K562 (cell line): ENCODE data around the gene RREB1. TPM values are rescaled to one million over a fixed set of nuclear protein-coding genes. Genes with fewer than 3 reads are reported as not detected.

Source experiments
- DMBX1 ChIP-seq: fragments of 250-450 bp; sonication (Bioruptor Pico); IDR thresholded peaks from 2 replicates; pipeline ENCODE4 v1.8.0; 2022; ENCODE audit warnings: inconsistent platforms, mild to moderate bottlenecking, moderate library complexity, borderline replicate concordance
- ETV1 ChIP-seq: fragments of 450-650 bp; conservative IDR thresholded peaks from 2 replicates; pipeline ENCODE4 v1.6.1; 2016; ENCODE audit warnings: missing genetic modification characterization, control low read depth, low read depth, missing compliant biosample characterization
- GTF2A2 ChIP-seq: IDR thresholded peaks from 2 replicates; pipeline ENCODE4 v1.6.1; 2016; ENCODE audit warnings: mild to moderate bottlenecking, missing genetic modification characterization, missing compliant biosample characterization
- KLF1 ChIP-seq: fragments of 450-650 bp; IDR thresholded peaks from 2 replicates; pipeline ENCODE4 v1.6.1; 2016; ENCODE audit warnings: missing genetic modification characterization, missing compliant biosample characterization
- MYC ChIP-seq, 2 experiments: fragments of 250-450 bp in 1 of 2; sonication (Bioruptor Pico) in 1 of 2; IDR thresholded peaks; 2 replicates each; pipeline versions ENCODE4 v1.5.1 to v1.6.1; 2012 to 2021; ENCODE audit warnings: low read depth in 2 of 2, borderline replicate concordance in 1 of 2, improper control_type of control experiment in 1 of 2, low read length in 1 of 2, mild to moderate bottlenecking in 1 of 2, moderate library complexity in 1 of 2
- NBN ChIP-seq: fragments of 450-650 bp; IDR thresholded peaks from 2 replicates; pipeline ENCODE4 v1.6.1; 2016; ENCODE audit warnings: low read depth, mild to moderate bottlenecking
- NCOR1 ChIP-seq: fragments of 450-650 bp; IDR thresholded peaks from 2 replicates; pipeline ENCODE4 v1.6.1; 2016; ENCODE audit warnings: mild to moderate bottlenecking, moderate library complexity
- NFRKB ChIP-seq: fragments of 450-650 bp; IDR thresholded peaks from 2 replicates; pipeline ENCODE4 v1.6.1; 2016; ENCODE audit warnings: low read depth
- OTX1 ChIP-seq: fragments of 450-650 bp; formaldehyde crosslinking; IDR thresholded peaks from 2 replicates; pipeline ENCODE4 v1.4.0; 2022; ENCODE audit warnings: mild to moderate bottlenecking
- PHF21A ChIP-seq: fragments of 450-650 bp; IDR thresholded peaks from 2 replicates; pipeline ENCODE4 v1.6.1; 2017; ENCODE audit warnings: low read depth, borderline replicate concordance
- RAD51 ChIP-seq: fragments of 450-650 bp; IDR thresholded peaks from 2 replicates; pipeline ENCODE4 v1.7.1; 2016; ENCODE audit warnings: low read depth, mild to moderate bottlenecking, borderline replicate concordance
- SIX5 ChIP-seq, 2 experiments: IDR thresholded peaks; 2 replicates each; pipeline ENCODE4 v1.6.1; 2011; ENCODE audit warnings: low read length in 2 of 2, borderline replicate concordance in 1 of 2, low read depth in 1 of 2, mild to moderate bottlenecking in 1 of 2, moderate library complexity in 1 of 2; ENCODE audit not compliant: insufficient read depth in 1 of 2
- STAG1 ChIP-seq: sonication (generic); formaldehyde crosslinking; IDR thresholded peaks from 2 replicates; pipeline ENCODE4 v1.5.0; 2020; ENCODE audit warnings: missing genetic modification reagents, borderline replicate concordance
- XRCC5 ChIP-seq: fragments of 200-400 bp; formaldehyde crosslinking; IDR thresholded peaks from 2 replicates; pipeline ENCODE4 v1.6.1; 2017; ENCODE audit warnings: low read depth, mild to moderate bottlenecking, low read length
- ZNF134 ChIP-seq: fragments of 250-450 bp; sonication (Bioruptor Pico); conservative IDR thresholded peaks from 2 replicates; pipeline ENCODE4 v1.4.0; 2020
- ZNF316 ChIP-seq: fragments of 450-650 bp; IDR thresholded peaks from 2 replicates; pipeline ENCODE4 v1.6.1; 2016
- ZNF551 ChIP-seq: fragments of 250-450 bp; sonication (Bioruptor Pico); IDR thresholded peaks from 2 replicates; pipeline ENCODE4 v1.5.0; 2021; ENCODE audit warnings: mild to moderate bottlenecking, moderate library complexity
- polyA plus RNA-seq, 8 experiments: library from polyadenylated mRNA; depleted of rRNA in 4 of 8; stranded (reverse) in 5 of 8; unstranded in 3 of 8; fragments of >200 nt; fragmentation: Nextera tagmentation in 2 of 8; fragmentation: Illumina TruSeq in 1 of 8; extraction: Ambion mirVana in 2 of 8; extraction: Trizol in 1 of 8; gene quantifications; 2 replicates each; pipeline versions ENCODE4 v1.2.1 to v1.2.3, GENCODE V29; 2011 to 2014; ENCODE audit warnings: inconsistent platforms in 1 of 8, missing spikeins in 1 of 8
- total RNA-seq, 7 experiments: library from RNA; depleted of rRNA in 6 of 7; stranded (reverse); fragments of >200 nt in 6 of 7; fragmentation: Illumina TruSeq in 2 of 7; extraction: Trizol in 2 of 7; gene quantifications; 2 replicates each; pipeline versions ENCODE4 v1.2.1 to v1.2.3, GENCODE V29; 2011 to 2021; ENCODE audit warnings: low replicate concordance in 1 of 7
- TF ChIP-seq, protein P1 (sequence below): fragments of 450-650 bp; formaldehyde crosslinking; IDR thresholded peaks from 2 replicates; pipeline ENCODE4 v1.4.0; 2022; ENCODE audit warnings: missing genetic modification characterization
- TF ChIP-seq, protein P2 (sequence below), 2 experiments: IDR thresholded peaks in 1 of 2; conservative IDR thresholded peaks in 1 of 2; 2 replicates each; pipeline ENCODE4 v1.6.1; 2016; ENCODE audit warnings: low read depth in 2 of 2, mild to moderate bottlenecking in 1 of 2, missing compliant biosample characterization in 1 of 2, missing genetic modification characterization in 1 of 2, moderate library complexity in 1 of 2
- TF ChIP-seq, protein P3 (sequence below): sonication (generic); formaldehyde crosslinking; IDR thresholded peaks from 2 replicates; pipeline ENCODE4 v1.8.1; 2022; ENCODE audit warnings: missing genetic modification reagents
- TF ChIP-seq, protein P4 (sequence below): fragments of 450-650 bp; conservative IDR thresholded peaks from 2 replicates; pipeline ENCODE4 v1.6.1; 2016; ENCODE audit warnings: missing genetic modification characterization, low read depth, mild to moderate bottlenecking, missing compliant biosample characterization, moderate library complexity

The RREB1 gene
- total and polyA plus RNA-seq, 9 of the 15 experiments (the other 6 are each of a cell fraction or from before 2014, with no cell fraction given) = 3.3 to 64.2 (median 19.3) TPM

DNA sequence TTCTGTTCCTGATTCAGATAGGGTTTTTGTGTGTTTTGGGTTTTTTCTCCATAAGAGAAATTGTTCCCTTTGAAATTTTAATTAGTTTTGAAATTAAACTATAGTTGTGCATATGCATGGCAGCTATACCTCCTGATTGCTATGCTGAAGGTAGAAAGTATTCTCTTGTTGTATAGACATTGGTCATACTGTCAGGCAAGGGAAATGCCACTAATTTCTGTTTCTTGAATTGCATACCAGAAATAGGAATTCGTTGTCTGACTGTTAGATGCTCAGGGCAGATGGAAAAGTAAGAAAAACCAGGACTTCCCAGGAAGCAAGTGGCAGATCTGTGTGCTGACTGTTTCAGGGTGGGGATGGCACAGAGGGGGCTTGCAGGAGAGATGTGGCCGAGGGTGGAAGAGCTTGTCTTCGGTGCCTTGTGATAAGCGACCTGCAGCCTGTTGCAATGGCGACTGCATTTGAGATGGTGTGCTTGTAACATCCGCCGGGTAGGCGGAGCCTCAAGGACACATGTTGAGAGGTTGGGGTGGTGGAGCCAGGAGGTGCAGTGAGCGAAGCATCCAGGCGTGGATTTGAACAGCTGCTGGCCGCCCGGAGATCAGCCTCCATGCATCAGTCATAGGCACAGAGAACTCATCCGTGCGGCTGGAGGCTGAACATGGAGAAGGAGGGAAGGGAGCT, 42.8 kb downstream of the RREB1 start (continued):
- TF ChIP-seq NFRKB (peak; percentile 97), KLF1 (tag) (no peak), RAD51 (peak; percentile 21; the same call in 1 of the 2 replicates), ZNF316 (no peak), NBN (peak; percentile 77), ETV1 (tag) (peak; percentile 55; the same call in 1 of the 2 replicates), ZNF134 (CRISPR knock-in tag) (no peak), STAG1 (CRISPR knock-in tag) (no peak), MYC (IDR thresholded peaks at IDR 0.05; ENCODE audit: low read depth, low read length) (peak; percentile 97), MYC (CRISPR knock-in tag; IDR thresholded peaks at IDR 0.05; ENCODE audit: borderline replicate concordance, low read depth) (no peak), OTX1 (0 out of 2 replicates have a peak, but pooled peaks have one; percentile 47), ZNF551 (CRISPR knock-in tag) (no peak), DMBX1 (CRISPR knock-in tag) (peak; percentile 74), NCOR1 (no peak), GTF2A2 (tag) (no peak), SIX5 (IDR thresholded peaks at IDR 0.05; ENCODE audit: borderline replicate concordance in 1 of 2, insufficient read depth in 1 of 2, low read depth in 1 of 2, low read length in 2 of 2) (no peak), XRCC5 (no peak), PHF21A (no peak)
- TF ChIP-seq, protein P1, sequence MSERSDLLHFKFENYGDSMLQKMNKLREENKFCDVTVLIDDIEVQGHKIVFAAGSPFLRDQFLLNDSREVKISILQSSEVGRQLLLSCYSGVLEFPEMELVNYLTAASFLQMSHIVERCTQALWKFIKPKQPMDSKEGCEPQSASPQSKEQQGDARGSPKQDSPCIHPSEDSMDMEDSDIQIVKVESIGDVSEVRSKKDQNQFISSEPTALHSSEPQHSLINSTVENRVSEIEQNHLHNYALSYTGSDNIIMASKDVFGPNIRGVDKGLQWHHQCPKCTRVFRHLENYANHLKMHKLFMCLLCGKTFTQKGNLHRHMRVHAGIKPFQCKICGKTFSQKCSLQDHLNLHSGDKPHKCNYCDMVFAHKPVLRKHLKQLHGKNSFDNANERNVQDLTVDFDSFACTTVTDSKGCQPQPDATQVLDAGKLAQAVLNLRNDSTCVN = no peak
- TF ChIP-seq, protein P2, sequence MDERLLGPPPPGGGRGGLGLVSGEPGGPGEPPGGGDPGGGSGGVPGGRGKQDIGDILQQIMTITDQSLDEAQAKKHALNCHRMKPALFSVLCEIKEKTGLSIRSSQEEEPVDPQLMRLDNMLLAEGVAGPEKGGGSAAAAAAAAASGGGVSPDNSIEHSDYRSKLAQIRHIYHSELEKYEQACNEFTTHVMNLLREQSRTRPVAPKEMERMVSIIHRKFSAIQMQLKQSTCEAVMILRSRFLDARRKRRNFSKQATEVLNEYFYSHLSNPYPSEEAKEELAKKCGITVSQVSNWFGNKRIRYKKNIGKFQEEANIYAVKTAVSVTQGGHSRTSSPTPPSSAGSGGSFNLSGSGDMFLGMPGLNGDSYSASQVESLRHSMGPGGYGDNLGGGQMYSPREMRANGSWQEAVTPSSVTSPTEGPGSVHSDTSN (CRISPR knock-in tag; IDR thresholded peaks at IDR 0.05; ENCODE audit: low read depth) = no peak
- TF ChIP-seq, protein P2 (tag; conservative IDR thresholded peaks at IDR 0.05; ENCODE audit: low read depth) = no peak
- TF ChIP-seq, protein P3, sequence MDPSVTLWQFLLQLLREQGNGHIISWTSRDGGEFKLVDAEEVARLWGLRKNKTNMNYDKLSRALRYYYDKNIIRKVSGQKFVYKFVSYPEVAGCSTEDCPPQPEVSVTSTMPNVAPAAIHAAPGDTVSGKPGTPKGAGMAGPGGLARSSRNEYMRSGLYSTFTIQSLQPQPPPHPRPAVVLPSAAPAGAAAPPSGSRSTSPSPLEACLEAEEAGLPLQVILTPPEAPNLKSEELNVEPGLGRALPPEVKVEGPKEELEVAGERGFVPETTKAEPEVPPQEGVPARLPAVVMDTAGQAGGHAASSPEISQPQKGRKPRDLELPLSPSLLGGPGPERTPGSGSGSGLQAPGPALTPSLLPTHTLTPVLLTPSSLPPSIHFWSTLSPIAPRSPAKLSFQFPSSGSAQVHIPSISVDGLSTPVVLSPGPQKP (CRISPR knock-in tag) = no peak
- TF ChIP-seq, protein P4, sequence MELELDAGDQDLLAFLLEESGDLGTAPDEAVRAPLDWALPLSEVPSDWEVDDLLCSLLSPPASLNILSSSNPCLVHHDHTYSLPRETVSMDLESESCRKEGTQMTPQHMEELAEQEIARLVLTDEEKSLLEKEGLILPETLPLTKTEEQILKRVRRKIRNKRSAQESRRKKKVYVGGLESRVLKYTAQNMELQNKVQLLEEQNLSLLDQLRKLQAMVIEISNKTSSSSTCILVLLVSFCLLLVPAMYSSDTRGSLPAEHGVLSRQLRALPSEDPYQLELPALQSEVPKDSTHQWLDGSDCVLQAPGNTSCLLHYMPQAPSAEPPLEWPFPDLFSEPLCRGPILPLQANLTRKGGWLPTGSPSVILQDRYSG (tag) = no peak
